B cell (primary cell): ENCODE data around the gene BANF2.

ENCODE experiments used
- EZH2 ChIP-seq: IDR thresholded peaks from 2 replicates; pipeline ENCODE4 v1.6.1; 2012; ENCODE audit warnings: borderline replicate concordance, low read depth, mild to moderate bottlenecking, moderate library complexity, low read length; ENCODE audit not compliant: insufficient read depth, poor library complexity, severe bottlenecking
- TF ChIP-seq, protein P1 (sequence below): fragments of 200-600 bp; IDR thresholded peaks from one replicate; pipeline ENCODE4 v1.8.0; 2022; ENCODE audit warnings: antibody characterized with exemption, mild to moderate bottlenecking

DNA sequence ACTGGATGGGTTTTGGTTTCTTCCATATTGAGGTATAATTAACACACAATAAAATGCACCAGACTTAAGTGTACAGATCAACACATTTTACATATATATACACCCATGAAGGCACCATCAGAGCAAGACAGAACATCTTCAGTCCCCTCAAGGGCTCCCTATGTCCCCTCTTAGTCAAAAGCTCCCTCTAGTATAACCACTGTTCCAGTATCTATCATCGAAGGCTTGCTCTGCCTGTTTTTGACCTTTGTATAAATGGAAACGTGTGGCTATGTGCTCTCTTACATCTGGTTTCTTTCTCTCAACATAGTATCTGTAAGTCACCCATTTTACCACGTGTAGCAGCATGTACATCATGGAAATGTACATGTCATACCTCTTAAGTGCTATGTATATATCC lies 66.5 kb downstream of the BANF2 start:
- no peak for TF ChIP-seq EZH2
- TF ChIP-seq, protein P1, sequence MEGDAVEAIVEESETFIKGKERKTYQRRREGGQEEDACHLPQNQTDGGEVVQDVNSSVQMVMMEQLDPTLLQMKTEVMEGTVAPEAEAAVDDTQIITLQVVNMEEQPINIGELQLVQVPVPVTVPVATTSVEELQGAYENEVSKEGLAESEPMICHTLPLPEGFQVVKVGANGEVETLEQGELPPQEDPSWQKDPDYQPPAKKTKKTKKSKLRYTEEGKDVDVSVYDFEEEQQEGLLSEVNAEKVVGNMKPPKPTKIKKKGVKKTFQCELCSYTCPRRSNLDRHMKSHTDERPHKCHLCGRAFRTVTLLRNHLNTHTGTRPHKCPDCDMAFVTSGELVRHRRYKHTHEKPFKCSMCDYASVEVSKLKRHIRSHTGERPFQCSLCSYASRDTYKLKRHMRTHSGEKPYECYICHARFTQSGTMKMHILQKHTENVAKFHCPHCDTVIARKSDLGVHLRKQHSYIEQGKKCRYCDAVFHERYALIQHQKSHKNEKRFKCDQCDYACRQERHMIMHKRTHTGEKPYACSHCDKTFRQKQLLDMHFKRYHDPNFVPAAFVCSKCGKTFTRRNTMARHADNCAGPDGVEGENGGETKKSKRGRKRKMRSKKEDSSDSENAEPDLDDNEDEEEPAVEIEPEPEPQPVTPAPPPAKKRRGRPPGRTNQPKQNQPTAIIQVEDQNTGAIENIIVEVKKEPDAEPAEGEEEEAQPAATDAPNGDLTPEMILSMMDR, result no peak
